ENCODE results near the gene SNORC.

The SNORC gene

DNA sequence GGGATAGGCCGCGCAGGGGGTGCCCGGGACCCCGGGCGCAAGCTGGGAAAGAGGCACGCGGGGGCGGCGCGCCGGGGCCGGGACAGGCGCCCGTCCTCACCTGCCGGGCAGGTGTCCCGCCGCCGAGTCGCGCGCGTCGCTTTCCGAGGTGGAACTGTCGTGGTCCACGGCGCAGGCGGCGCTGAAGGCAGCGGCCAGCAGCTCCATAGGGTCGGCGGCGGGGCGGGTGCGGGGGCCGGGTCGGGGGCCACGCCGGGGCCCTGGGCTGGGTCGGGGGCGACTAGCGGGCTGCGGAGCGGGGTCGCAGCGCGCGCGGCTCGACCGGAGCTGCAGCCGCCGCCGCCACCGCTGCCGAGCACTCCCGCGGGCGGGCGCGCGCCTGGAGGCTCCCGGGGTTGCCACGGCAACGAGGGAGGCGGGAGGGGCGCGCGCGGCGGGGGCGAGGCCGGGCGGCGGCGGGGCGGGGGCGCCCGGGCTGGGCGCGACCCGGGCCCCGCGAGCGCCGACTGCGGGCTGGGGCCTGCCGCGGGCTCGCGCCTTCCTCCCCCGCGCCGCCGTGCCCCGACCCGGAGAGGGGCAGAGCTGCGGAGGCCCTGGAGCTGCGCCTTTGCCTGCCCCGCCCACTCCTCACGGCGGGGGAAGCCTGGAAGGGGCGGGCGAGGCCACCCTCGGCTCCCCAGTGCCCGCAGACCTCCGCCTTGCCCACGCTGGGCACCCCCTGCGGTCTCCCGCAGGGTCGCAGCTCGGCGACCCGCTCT lies 57.9 kb downstream of the SNORC start:
- no peak for DNase-seq
